Measurements from ENCODE around the gene ROBO4.

Gene ROBO4

GRCh38 chr11:124920870-124921609, 23.4 kb upstream of the ROBO4 start:
- DNase-seq (ENCODE audit: extremely low spot score) = peak; percentile 83
- POLR2A ChIA-PET = no interaction called here
- no peak for TF ChIP-seq CTCF (IDR thresholded peaks at IDR 0.05; ENCODE audit: control extremely low read depth, extremely low read depth, low read depth, missing control alignments)
- CTCF ChIA-PET = no interaction called here

- POLR2A ChIA-PET = no interaction called here
- no peak for TF ChIP-seq CTCF (IDR thresholded peaks at IDR 0.05; ENCODE audit: control extremely low read depth, extremely low read depth, low read depth, missing control alignments)
- CTCF ChIA-PET = interaction anchor here (0.9 to 1.0 kb wide), 2 partner anchors 11 to 221 kb away, joined by 3 to 4 read pairs; no protein-coding TSS in a partner anchor
- no peak for DNase-seq (ENCODE audit: extremely low spot score)
Observed at GRCh38 chr11:124920356-124920755, 22.7 kb upstream of the ROBO4 start.

- CTCF ChIA-PET = interaction anchor here (0.9 to 1.7 kb wide), 3 partner anchors 11 to 222 kb away, joined by 3 to 6 read pairs (median 4); no protein-coding TSS in a partner anchor
- no peak for DNase-seq (ENCODE audit: extremely low spot score)
Observed at GRCh38 chr11:124919898-124920297, 22.2 kb upstream of the ROBO4 start.

GRCh38 chr11:124918950-124919349, 21.3 kb upstream of the ROBO4 start, which contains the start of gene HEPN1:
Gene HEPN1 (plus strand): TSS chr11:124919250.
- TF ChIP-seq CTCF (IDR thresholded peaks at IDR 0.05; ENCODE audit: control extremely low read depth, extremely low read depth, low read depth, missing control alignments) = no peak
- DNase-seq (ENCODE audit: extremely low spot score) = no peak
- ChIA-PET CTCF (interaction anchor here (1.7 kb wide), 1 partner anchor 43 kb away, joined by 6 read pairs; no protein-coding TSS in a partner anchor), POLR2A (no interaction called here)

More at GRCh38 chr11:124919898-124920297, 22.2 kb upstream of the ROBO4 start:
- POLR2A ChIA-PET = no interaction called here
- TF ChIP-seq CTCF (IDR thresholded peaks at IDR 0.05; ENCODE audit: control extremely low read depth, extremely low read depth, low read depth, missing control alignments) = no peak

- POLR2A ChIA-PET = no interaction called here
- DNase-seq (ENCODE audit: extremely low spot score) = no peak
- CTCF ChIA-PET = interaction anchor here (1.7 to 2.3 kb wide), 2 partner anchors 10 to 13 kb away, joined by 6 to 9 read pairs; no protein-coding TSS in a partner anchor
- TF ChIP-seq CTCF (IDR thresholded peaks at IDR 0.05; ENCODE audit: control extremely low read depth, extremely low read depth, low read depth, missing control alignments) = no peak
Observed at GRCh38 chr11:124917115-124917637, 19.5 kb upstream of the ROBO4 start.

GRCh38 chr11:124916370-124916710, 18.7 kb upstream of the ROBO4 start:
- CTCF ChIA-PET = interaction anchor here (1.1 to 2.3 kb wide), 3 partner anchors 10 to 226 kb away, joined by 4 to 9 read pairs (median 6); no protein-coding TSS in a partner anchor
- no peak for TF ChIP-seq CTCF (IDR thresholded peaks at IDR 0.05; ENCODE audit: control extremely low read depth, extremely low read depth, low read depth, missing control alignments)
- no peak for DNase-seq (ENCODE audit: extremely low spot score)
- POLR2A ChIA-PET = no interaction called here
